Neuronal stem cell (in vitro differentiated cells): ENCODE results near the gene CDH13.

ENCODE experiments used
- DNase-seq: peaks from one replicate; pipeline ENCODE4 v3.0.0-alpha.2; 2013; ENCODE audit warnings: low spot score
- H2AFZ ChIP-seq: one replicate; pipeline ENCODE4 v1.6.1; 2013; ENCODE audit warnings: mild to moderate bottlenecking, low read length, inconsistent platforms
- H2AK5ac ChIP-seq: 2 replicates; pipeline ENCODE4 v1.6.1; 2013; ENCODE audit warnings: low read depth, mild to moderate bottlenecking, inconsistent platforms, low read length, moderate library complexity, mixed read lengths
- H2BK120ac ChIP-seq: 2 replicates; pipeline ENCODE4 v1.6.1; 2013; ENCODE audit warnings: low read depth, mild to moderate bottlenecking, inconsistent platforms, low read length, moderate library complexity, mixed read lengths
- H2BK12ac ChIP-seq: one replicate; pipeline ENCODE4 v1.6.1; 2013; ENCODE audit warnings: low read length, inconsistent platforms
- H2BK15ac ChIP-seq: 2 replicates; pipeline ENCODE4 v1.6.1; 2013; ENCODE audit warnings: mild to moderate bottlenecking, low read length, inconsistent platforms, mixed read lengths
- H2BK5ac ChIP-seq: one replicate; pipeline ENCODE4 v1.6.1; 2013; ENCODE audit warnings: inconsistent platforms, mild to moderate bottlenecking, low read length, moderate library complexity
- H3K14ac ChIP-seq: one replicate; pipeline ENCODE4 v1.6.1; 2013; ENCODE audit warnings: low read length, inconsistent platforms
- H3K18ac ChIP-seq: 2 replicates; pipeline ENCODE4 v1.6.1; 2013; ENCODE audit warnings: low read length, inconsistent platforms
- H3K23ac ChIP-seq: 2 replicates; pipeline ENCODE4 v1.6.1; 2013; ENCODE audit warnings: low read depth, mild to moderate bottlenecking, mixed read lengths, low read length, inconsistent platforms; ENCODE audit not compliant: poor library complexity
- H3K27ac ChIP-seq: replicated peaks from 3 replicates; pipeline ENCODE4 v1.5.1; 2013; ENCODE audit warnings: low read length, inconsistent platforms
- H3K27me3 ChIP-seq, 3 experiments: 2 replicates each; pipeline ENCODE4 v1.6.1; 2013; ENCODE audit warnings: low read length in 3 of 3, mild to moderate bottlenecking in 2 of 3, inconsistent platforms in 1 of 3, low read depth in 1 of 3, mixed read lengths in 1 of 3, moderate library complexity in 1 of 3; ENCODE audit not compliant: control insufficient read depth in 3 of 3, insufficient read depth in 3 of 3
- H3K36me3 ChIP-seq, 2 donors: replicated peaks in 1 of 2; 2 replicates each; pipeline ENCODE4 v1.6.1; 2013; ENCODE audit warnings: low read length in 2 of 2; ENCODE audit not compliant: control insufficient read depth in 2 of 2, insufficient read depth in 2 of 2
- H3K4ac ChIP-seq: 2 replicates; pipeline ENCODE4 v1.6.1; 2013; ENCODE audit warnings: inconsistent platforms, mild to moderate bottlenecking, low read length, moderate library complexity
- H3K4me1 ChIP-seq, 2 donors: 1 replicate in 1 of 2; 2 replicates in 1 of 2; pipeline ENCODE4 v1.6.1; 2013; ENCODE audit warnings: low read length in 2 of 2, low read depth in 1 of 2; ENCODE audit not compliant: control insufficient read depth in 2 of 2, insufficient read depth in 1 of 2
- H3K4me2 ChIP-seq: one replicate; pipeline ENCODE4 v1.6.1; 2013; ENCODE audit warnings: mild to moderate bottlenecking, low read length, inconsistent platforms; ENCODE audit not compliant: insufficient read depth, poor library complexity, severe bottlenecking
- H3K4me3 ChIP-seq, 2 donors: 2 replicates each; pipeline ENCODE4 v1.5.1; 2013; ENCODE audit warnings: low read length in 2 of 2, mild to moderate bottlenecking in 2 of 2, inconsistent platforms in 1 of 2, moderate library complexity in 1 of 2
- H3K79me1 ChIP-seq: one replicate; pipeline ENCODE4 v1.6.1; 2013; ENCODE audit warnings: low read depth, mild to moderate bottlenecking, inconsistent platforms, low read length, moderate library complexity
- H3K9ac ChIP-seq: one replicate; pipeline ENCODE4 v1.6.1; 2013; ENCODE audit warnings: mild to moderate bottlenecking, low read depth, low read length, inconsistent platforms; ENCODE audit not compliant: poor library complexity
- H3K9me3 ChIP-seq, 2 donors: replicated peaks in 1 of 2; 2 replicates each; pipeline versions ENCODE3 to v1.6.1; 2013; ENCODE audit warnings: low read length in 2 of 2, mild to moderate bottlenecking in 2 of 2, inconsistent platforms in 1 of 2, low read depth in 1 of 2, mixed read lengths in 1 of 2, moderate library complexity in 1 of 2; ENCODE audit not compliant: control insufficient read depth in 2 of 2, insufficient read depth in 1 of 2
- H4K8ac ChIP-seq: one replicate; pipeline ENCODE4 v1.6.1; 2013; ENCODE audit warnings: low read depth, mild to moderate bottlenecking, inconsistent platforms, low read length, moderate library complexity
- H4K91ac ChIP-seq: one replicate; pipeline ENCODE4 v1.6.1; 2013; ENCODE audit warnings: low read length, low read depth, mild to moderate bottlenecking, inconsistent platforms; ENCODE audit not compliant: poor library complexity
- WGBS, 2 donors: extraction: QIAGEN DNeasy Blood & Tissue Kit; methylation state at CpG; one replicate each; pipeline ENCODE4 v1.1.7; 2013; ENCODE audit warnings: missing lambda C conversion rate in 2 of 2, mixed read lengths in 1 of 2; ENCODE audit not compliant: insufficient read length in 2 of 2, insufficient replicate concordance in 1 of 2; ENCODE audit errors: extremely low coverage in 2 of 2; 5-methylcytosine and 5-hydroxymethylcytosine counted together

Gene CDH13

DNA sequence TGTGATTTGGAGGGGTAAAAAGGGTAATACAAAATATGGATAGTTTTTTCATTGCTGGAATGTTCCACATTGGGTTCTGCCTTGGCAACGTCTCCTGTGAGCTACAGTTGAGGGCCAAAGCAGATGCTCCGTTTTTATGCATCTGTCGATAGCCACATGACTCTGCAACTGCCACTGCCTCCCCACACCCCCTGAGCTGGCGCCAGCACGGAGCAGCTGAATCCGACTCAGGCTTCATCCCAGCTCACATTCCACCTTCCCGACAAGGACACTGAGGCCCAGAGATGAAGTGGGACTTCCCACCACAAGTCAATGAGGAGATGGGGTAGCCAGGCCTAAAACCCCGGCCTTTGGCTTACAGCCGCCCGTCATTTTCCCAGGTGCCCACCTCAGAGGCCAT is 334.1 kb downstream of the CDH13 start:
- Histone ChIP-seq H3K27me3 (no peaks in the 10 kb centered on the region), H2BK15ac (no peak overlapping the region), H3K36me3 (no peaks in the 10 kb centered on the region), H3K27ac (no peak overlapping the region), H2AK5ac (no peak overlapping the region), H3K4me3 (peak overlapping the region in 1 of 2 donors; percentile 66), H3K23ac (peak overlapping the region; percentile 31), H2AFZ (no peak overlapping the region), H3K9me3 (no peaks in the 10 kb centered on the region), H2BK120ac (peak overlapping the region; percentile 84), H3K4me1 (no peaks in the 10 kb centered on the region), H3K79me1 (no peaks in the 10 kb centered on the region), H3K18ac (no peak overlapping the region), H3K14ac (peak overlapping the region; percentile 32), H3K9ac (no peak overlapping the region), H2BK5ac (no peak overlapping the region), H2BK12ac (no peak overlapping the region), H4K91ac (no peak overlapping the region), H4K8ac (no peak overlapping the region), H3K4ac (no peak overlapping the region), H3K4me2 (no peak overlapping the region)
- DNase-seq, result no peak
- WGBS, 2 donors, result no CpG with 5 or more reads among the region's 10 CpGs

DNA sequence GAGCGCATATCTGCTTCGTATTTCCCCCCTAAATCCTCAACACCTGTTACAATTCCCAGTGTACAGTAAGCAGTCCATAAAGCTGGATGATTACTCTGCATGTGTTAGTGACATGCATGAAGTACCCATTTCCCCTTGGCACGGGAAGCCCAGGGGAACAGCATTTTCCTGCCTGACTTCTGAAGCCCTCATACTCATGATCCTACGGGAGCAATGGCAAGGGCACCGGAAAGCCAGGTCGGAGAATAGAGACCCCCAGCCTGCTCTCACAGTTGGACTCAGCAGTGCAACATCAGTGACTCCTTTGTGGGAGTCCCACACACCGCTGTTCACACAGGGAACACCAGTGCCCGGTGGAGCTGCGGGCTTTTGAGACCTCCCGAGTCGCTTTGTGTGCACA is 336.9 kb downstream of the CDH13 start:
- peaks cover 0 to 3% of the 10 kb centered on the region in 2 donors for H3K9me3 ChIP-seq
- peak overlapping the region; percentile 39 for H3K18ac ChIP-seq
- peaks cover 0 to 2% of the 10 kb centered on the region in 2 donors for H3K36me3 ChIP-seq
- H3K27me3 ChIP-seq, result no peaks in the 10 kb centered on the region
- H2BK5ac ChIP-seq, result no peak overlapping the region
- H2BK12ac ChIP-seq, result no peak overlapping the region
- H2BK15ac ChIP-seq, result no peak overlapping the region
- H2AFZ ChIP-seq, result no peak overlapping the region
- no peak overlapping the region for H2BK120ac ChIP-seq
- H3K4me3 ChIP-seq, result no peak overlapping the region
- no peak overlapping the region for H3K4me2 ChIP-seq
- no peak overlapping the region for H3K4ac ChIP-seq
- H3K4me1 ChIP-seq, result no peaks in the 10 kb centered on the region
- no peak overlapping the region for H3K23ac ChIP-seq
- no peaks in the 10 kb centered on the region for H3K79me1 ChIP-seq
- H2AK5ac ChIP-seq, result no peak overlapping the region
- no peak overlapping the region for H3K14ac ChIP-seq
- no CpG with 5 or more reads among the region's 11 CpGs for WGBS, 2 donors
- H3K9ac ChIP-seq, result no peak overlapping the region
- H4K8ac ChIP-seq, result no peak overlapping the region
- no peak overlapping the region for H3K27ac ChIP-seq
- no peak for DNase-seq
- no peak overlapping the region for H4K91ac ChIP-seq

DNA sequence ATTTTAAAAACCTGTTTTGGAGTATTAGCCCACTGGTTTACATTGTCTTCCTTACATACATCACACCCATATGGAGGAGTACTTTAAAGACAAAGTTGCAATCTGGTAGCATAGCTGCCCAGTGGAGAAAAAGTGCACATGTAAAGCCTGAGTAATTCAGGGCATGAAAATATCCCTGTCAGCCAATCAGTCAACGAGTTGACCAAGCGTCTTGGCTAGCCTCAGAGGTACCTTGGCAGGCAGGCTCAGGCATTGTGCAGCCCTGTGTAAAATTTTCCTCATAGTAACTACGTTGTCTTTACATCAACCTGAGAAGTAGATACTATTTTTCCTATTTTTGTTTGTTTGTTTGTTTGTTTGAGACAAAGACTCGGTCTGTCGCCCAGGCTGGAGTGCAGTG is 339.0 kb downstream of the CDH13 start:
- no CpG with 5 or more reads among the region's 5 CpGs for WGBS, 2 donors
- H2AK5ac ChIP-seq, result no peak overlapping the region
- no peak overlapping the region for H3K27ac ChIP-seq
- no peak overlapping the region for H3K4me2 ChIP-seq
- H2BK5ac ChIP-seq, result no peak overlapping the region
- H2AFZ ChIP-seq, result no peak overlapping the region
- no peak overlapping the region for H2BK12ac ChIP-seq
- H3K9me3 ChIP-seq, result peaks cover 0 to 3% of the 10 kb centered on the region in 2 donors
- no peak overlapping the region for H3K4me3 ChIP-seq
- H3K4me1 ChIP-seq, result no peaks in the 10 kb centered on the region
- H3K4ac ChIP-seq, result no peak overlapping the region
- H2BK15ac ChIP-seq, result no peak overlapping the region
- no peaks in the 10 kb centered on the region for H3K27me3 ChIP-seq
- H3K36me3 ChIP-seq, result peaks cover 0 to 2% of the 10 kb centered on the region in 2 donors
- H3K14ac ChIP-seq, result no peak overlapping the region
- no peaks in the 10 kb centered on the region for H3K79me1 ChIP-seq
- no peak overlapping the region for H4K8ac ChIP-seq
- H4K91ac ChIP-seq, result no peak overlapping the region
- no peak overlapping the region for H3K23ac ChIP-seq
- H3K18ac ChIP-seq, result no peak overlapping the region
- no peak for DNase-seq
- no peak overlapping the region for H2BK120ac ChIP-seq
- no peak overlapping the region for H3K9ac ChIP-seq

- H2BK15ac ChIP-seq, result no peak overlapping the region
- H3K4me3 ChIP-seq, result no peak overlapping the region
- H3K9me3 ChIP-seq, result peaks cover 0 to 3% of the 10 kb centered on the region in 2 donors
- no peak for DNase-seq
- no peak overlapping the region for H3K27ac ChIP-seq
- H2BK120ac ChIP-seq, result no peak overlapping the region
- H4K91ac ChIP-seq, result no peak overlapping the region
- peaks cover 0 to 1% of the 10 kb centered on the region in 2 donors for H3K4me1 ChIP-seq
- H3K14ac ChIP-seq, result no peak overlapping the region
- no peak overlapping the region for H2AFZ ChIP-seq
- H2BK12ac ChIP-seq, result no peak overlapping the region
- H3K79me1 ChIP-seq, result no peaks in the 10 kb centered on the region
- H3K9ac ChIP-seq, result no peak overlapping the region
- H3K23ac ChIP-seq, result no peak overlapping the region
- H3K4me2 ChIP-seq, result no peak overlapping the region
- no peak overlapping the region for H2BK5ac ChIP-seq
- WGBS, 2 donors, result no CpG with 5 or more reads among the region's 7 CpGs
- no peaks in the 10 kb centered on the region for H3K27me3 ChIP-seq
- H3K36me3 ChIP-seq, result peaks cover 0 to 2% of the 10 kb centered on the region in 2 donors
- H4K8ac ChIP-seq, result no peak overlapping the region
- H3K18ac ChIP-seq, result no peak overlapping the region
- H3K4ac ChIP-seq, result no peak overlapping the region
- no peak overlapping the region for H2AK5ac ChIP-seq
Observed at GRCh38 chr16:82967424-82967823, 340.7 kb downstream of the CDH13 start.
